Measurements from ENCODE around the gene PTPRD.

The PTPRD gene

GRCh38 chr9:10054456-10054855 lies 558.3 kb downstream of the PTPRD start:
- no peak for DNase-seq (ENCODE audit: low read depth, low spot score)

- DNase-seq (ENCODE audit: low read depth, low spot score): no peak
Measured at GRCh38 chr9:10052916-10053315, 559.9 kb downstream of the PTPRD start.

- DNase-seq (ENCODE audit: low read depth, low spot score): no peak
Measured at GRCh38 chr9:10052181-10052580, 560.6 kb downstream of the PTPRD start.

- no peak for DNase-seq (ENCODE audit: low read depth, low spot score)
Measured at GRCh38 chr9:10050016-10050415, 562.8 kb downstream of the PTPRD start.

- DNase-seq (ENCODE audit: low read depth, low spot score): no peak
Measured at GRCh38 chr9:10048994-10049393, 563.8 kb downstream of the PTPRD start.

- DNase-seq (ENCODE audit: low read depth, low spot score): no peak
Measured at GRCh38 chr9:10045598-10045997, 567.2 kb downstream of the PTPRD start.

- no peak for DNase-seq (ENCODE audit: low read depth, low spot score)
Measured at GRCh38 chr9:10041726-10042229, 571.0 kb downstream of the PTPRD start.

GRCh38 chr9:10036095-10036494 lies 576.7 kb downstream of the PTPRD start:
- DNase-seq (ENCODE audit: low read depth, low spot score): no peak

GRCh38 chr9:10032166-10032565 lies 580.6 kb downstream of the PTPRD start:
- no peak for DNase-seq (ENCODE audit: low read depth, low spot score)

- no peak for DNase-seq (ENCODE audit: low read depth, low spot score)
Measured at GRCh38 chr9:10026443-10026984, 586.3 kb downstream of the PTPRD start.

GRCh38 chr9:10015755-10016154 lies 597.0 kb downstream of the PTPRD start:
- no peak for DNase-seq (ENCODE audit: low read depth, low spot score)

- no peak for DNase-seq (ENCODE audit: low read depth, low spot score)
Measured at GRCh38 chr9:10014889-10015288, 597.9 kb downstream of the PTPRD start.

GRCh38 chr9:10009401-10009800 lies 603.4 kb downstream of the PTPRD start:
- DNase-seq (ENCODE audit: low read depth, low spot score): no peak

- DNase-seq (ENCODE audit: low read depth, low spot score): no peak
Measured at GRCh38 chr9:10008101-10008799, 604.6 kb downstream of the PTPRD start.

- DNase-seq (ENCODE audit: low read depth, low spot score): no peak
Measured at GRCh38 chr9:10007356-10007755, 605.4 kb downstream of the PTPRD start.

GRCh38 chr9:10005206-10005605 lies 607.6 kb downstream of the PTPRD start:
- no peak for DNase-seq (ENCODE audit: low read depth, low spot score)

GRCh38 chr9:10003047-10003446 lies 609.8 kb downstream of the PTPRD start:
- no peak for DNase-seq (ENCODE audit: low read depth, low spot score)

- DNase-seq (ENCODE audit: low read depth, low spot score): no peak
Measured at GRCh38 chr9:10000669-10001068, 612.1 kb downstream of the PTPRD start.

- DNase-seq (ENCODE audit: low read depth, low spot score): no peak
Measured at GRCh38 chr9:9998491-9999287, 614.1 kb downstream of the PTPRD start.

GRCh38 chr9:9997585-9997984 lies 615.2 kb downstream of the PTPRD start:
- DNase-seq (ENCODE audit: low read depth, low spot score): no peak

- DNase-seq (ENCODE audit: low read depth, low spot score): no peak
Measured at GRCh38 chr9:9996259-9996658, 616.5 kb downstream of the PTPRD start.

- DNase-seq (ENCODE audit: low read depth, low spot score): no peak
Measured at GRCh38 chr9:9992936-9993335, 619.9 kb downstream of the PTPRD start.

- no peak for DNase-seq (ENCODE audit: low read depth, low spot score)
Measured at GRCh38 chr9:9973062-9973461, 639.7 kb downstream of the PTPRD start.

Measured in activated CD4-positive, CD25-positive, alpha-beta regulatory T cell treated with anti-CD3 and anti-CD28 coated beads, Interleukin-2, amount 50 U/mL, for 16 hours (primary cell).